Activated CD8-positive, alpha-beta memory T cell treated with anti-CD3 and anti-CD28 coated beads for 36 hours (primary cell): ENCODE measurements around the gene SPATS2. TPM values are rescaled to one million over a fixed set of nuclear protein-coding genes. Genes with fewer than 3 reads are reported as not detected.
"Not testable (repeated sequence)": the region's sequence is repeated elsewhere in the genome, so short reads cannot be mapped to it uniquely, and the experiment has no call there.

Source experiments
- CTCF ChIA-PET: fragments of 350-600 bp; sonication (Branson Sonifier 250); formaldehyde crosslinking; loops from one replicate; lab custom pipeline; 2021; ENCODE audit warnings: antibody characterized with exemption; lab: Charles Lee
- POLR2A ChIA-PET: fragments of 350-600 bp; sonication (Branson Sonifier 250); formaldehyde crosslinking; loops from one replicate; lab custom pipeline; 2021; ENCODE audit warnings: antibody characterized with exemption; lab: Charles Lee
- total RNA-seq, 2 experiments: library from RNA; stranded (reverse); gene quantifications; one replicate each; pipeline ENCODE4 v1.2.3, GENCODE V29; 2021

SPATS2 gene
- total RNA-seq, 2 experiments from 2014 or later: 9.6 to 11.7 TPM

DNA sequence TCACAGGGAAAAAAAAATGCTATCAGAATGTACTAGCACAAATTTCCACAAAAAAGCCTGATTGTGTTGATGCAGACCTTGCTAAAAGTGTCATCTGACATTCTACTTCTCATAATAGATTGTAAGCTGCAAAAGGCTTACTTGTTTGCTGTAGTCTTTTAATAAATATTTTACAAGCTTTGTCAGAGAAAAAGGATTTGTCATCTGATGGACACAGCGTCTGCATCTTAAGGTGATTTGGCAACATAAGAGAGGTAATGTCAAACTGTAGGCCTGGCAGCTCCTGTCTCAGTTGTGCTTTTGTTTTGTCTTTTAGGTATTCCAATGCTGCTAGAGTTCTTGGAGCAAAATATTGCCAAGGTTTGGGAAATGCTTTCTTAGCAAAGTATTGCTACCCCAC, 145.3 kb downstream of the SPATS2 start:
- ChIA-PET CTCF (interaction anchor here (1.0 to 5.9 kb wide), 5 partner anchors 14 to 165 kb away, joined by 3 to 73 read pairs (median 4); no protein-coding TSS in a partner anchor), POLR2A (no interaction called here)

DNA sequence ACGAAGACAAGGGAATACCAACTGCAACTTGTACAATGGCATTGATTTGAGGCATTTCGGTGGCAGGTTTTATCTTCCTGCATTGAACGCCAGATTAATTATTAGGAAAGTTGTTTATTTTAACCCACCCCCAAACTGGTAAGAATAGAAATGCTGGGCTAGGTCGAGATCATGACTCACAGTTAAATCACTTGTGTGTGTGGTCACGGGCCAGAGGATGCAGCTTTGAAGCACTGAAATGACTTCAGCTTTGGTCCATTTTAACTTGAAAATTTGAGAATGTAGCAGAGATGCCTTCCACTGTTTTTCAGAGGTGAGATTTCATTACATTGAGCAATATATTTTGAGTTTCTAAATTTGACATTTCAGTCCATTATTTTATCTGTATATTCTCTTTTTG, 148.0 kb downstream of the SPATS2 start:
- ChIA-PET POLR2A (interaction anchor here (0.6 kb wide), 1 partner anchor 149 kb away, joined by 3 read pairs; no protein-coding TSS in a partner anchor), CTCF (interaction anchor here (1.4 to 5.9 kb wide), 4 partner anchors 148 to 183 kb away, joined by 3 to 73 read pairs (median 14); partner anchors contain the start of genes DNAJC22 and SPATS2)

DNA sequence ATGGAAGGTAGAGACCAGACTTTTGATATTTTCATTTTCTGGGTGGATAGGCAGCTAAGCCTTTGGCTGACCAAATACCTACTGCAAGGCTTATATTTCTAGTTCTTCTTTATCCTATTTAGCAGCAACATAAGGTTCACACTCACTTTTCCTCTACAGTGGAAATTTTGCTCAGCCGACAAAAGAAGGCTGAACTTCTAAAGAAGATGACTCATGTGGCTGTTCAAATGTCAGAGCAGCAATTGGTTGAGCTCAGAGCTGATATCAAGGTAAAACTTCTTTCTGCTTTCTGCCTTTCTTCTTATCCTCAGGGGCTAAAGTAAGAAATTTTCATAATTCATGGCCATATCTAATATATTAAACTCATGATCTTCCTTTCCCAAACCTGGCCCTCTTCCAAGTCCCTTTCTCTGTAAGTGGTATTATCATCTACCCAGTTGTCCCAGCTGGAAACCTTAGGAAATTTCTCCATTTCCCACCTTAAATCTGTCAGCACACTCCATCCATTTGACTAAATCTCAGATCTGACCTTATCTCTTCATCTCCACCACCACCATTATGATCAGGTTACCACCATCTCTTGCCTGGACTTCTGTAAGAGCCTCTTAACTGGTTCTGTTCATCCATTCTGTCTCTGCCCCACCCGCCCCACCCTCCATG, 151.8 kb downstream of the SPATS2 start:
- CTCF ChIA-PET: interaction anchor here (1.2 kb wide), 1 partner anchor 171 kb away, joined by 4 read pairs; no protein-coding TSS in a partner anchor
- POLR2A ChIA-PET: interaction anchor here (0.9 kb wide), 1 partner anchor 152 kb away, joined by 3 read pairs; the partner anchor contains the start of gene SPATS2

DNA sequence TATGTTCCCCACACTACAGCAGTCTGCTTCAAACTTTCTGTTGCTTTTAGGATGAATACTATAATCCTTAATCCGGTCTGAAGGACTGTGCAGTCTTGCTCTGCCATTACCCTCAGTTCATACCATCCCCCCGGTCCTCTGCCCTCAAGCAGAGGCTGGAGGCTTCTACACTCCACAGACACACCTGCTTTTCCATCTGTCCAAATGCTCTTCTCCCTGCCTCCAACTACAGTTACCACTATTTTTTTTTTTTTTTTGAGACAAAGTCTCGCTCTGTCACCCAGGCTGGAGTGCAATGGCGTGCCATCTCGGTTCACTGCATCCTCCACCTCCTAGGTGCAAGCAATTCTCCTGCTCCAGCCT, 152.3 kb downstream of the SPATS2 start:
- CTCF ChIA-PET: interaction anchor here (0.7 to 1.2 kb wide), 4 partner anchors 16 to 221 kb away, joined by 3 to 4 read pairs (median 4); no protein-coding TSS in a partner anchor

DNA sequence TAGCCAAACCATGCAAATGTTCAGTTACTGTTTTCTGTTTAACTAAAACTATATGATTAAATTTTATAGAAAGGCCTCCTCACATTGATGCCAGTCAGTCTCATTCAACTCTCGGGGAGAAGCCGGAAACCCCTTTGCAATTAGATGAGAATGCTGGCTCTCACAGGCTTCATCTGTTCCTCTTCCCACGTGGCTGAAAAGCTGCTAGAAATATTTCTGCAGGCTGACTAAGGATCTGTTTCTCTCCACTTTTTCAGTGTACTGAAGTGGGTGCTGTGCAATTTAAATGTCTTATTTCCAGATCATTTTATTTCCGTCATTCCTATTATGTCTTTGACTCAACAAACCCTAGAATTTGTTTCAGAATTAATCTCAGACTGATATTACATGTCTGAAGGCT, 154.1 kb downstream of the SPATS2 start:
- CTCF ChIA-PET: interaction anchor here (0.6 kb wide), 1 partner anchor 267 kb away, joined by 4 read pairs; no protein-coding TSS in a partner anchor
- POLR2A ChIA-PET: interaction anchor here (0.5 kb wide), 1 partner anchor 377 kb away, joined by 5 read pairs; no protein-coding TSS in a partner anchor

More for the DNA sequence above, 152.3 kb downstream of the SPATS2 start:
- POLR2A ChIA-PET: no interaction called here

DNA sequence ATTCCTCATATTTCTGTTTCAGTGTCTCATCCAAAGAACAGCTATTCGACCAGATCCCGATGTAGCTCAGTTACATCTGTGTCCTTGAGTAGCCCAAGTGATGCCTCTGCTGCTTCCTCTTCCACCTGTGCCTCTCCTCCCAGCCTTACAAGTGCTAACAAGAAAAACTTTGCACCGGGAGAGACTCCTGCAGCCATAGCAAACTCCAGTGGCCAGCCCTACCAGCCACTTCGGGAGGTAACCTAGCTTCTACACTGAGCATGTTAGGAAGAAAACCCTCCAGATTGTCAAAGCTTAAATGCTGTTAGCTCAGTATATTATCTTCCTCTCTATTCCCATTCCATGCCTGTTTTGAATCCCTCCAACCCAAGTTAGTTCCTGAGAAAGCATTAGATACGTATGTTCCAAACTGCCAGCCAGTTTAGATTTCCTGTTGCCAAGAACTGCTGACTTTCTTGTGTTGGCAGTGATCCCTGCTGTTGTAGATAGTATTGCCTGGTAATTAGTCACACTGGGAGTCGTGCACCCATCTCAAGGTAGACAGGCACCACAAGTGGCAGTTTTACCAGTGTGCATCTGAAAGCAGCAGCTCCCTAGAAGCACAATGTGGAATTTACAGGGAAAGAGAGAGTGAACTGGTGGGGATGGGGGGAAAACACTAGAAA, 157.5 kb downstream of the SPATS2 start:
- POLR2A ChIA-PET: no interaction called here
- CTCF ChIA-PET: no interaction called here

DNA sequence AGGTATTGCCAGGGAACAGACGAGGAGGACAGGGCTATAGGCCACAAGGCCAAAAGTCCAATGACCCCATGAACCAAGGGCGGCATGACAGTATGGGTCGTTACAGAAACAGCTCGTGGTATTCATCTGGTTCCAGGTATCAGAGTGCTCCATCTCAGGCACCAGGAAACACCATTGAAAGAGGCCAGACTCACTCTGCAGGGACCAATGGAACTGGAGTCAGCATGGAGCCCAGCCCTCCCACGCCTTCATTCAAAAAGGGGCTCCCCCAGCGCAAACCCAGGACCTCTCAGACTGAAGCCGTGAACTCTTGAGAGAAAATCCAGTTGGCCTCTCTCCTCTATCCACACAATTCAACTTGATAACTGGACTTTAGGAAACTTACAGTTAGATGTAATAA, 158.7 kb downstream of the SPATS2 start:
- ChIA-PET CTCF (no interaction called here), POLR2A (no interaction called here)

DNA sequence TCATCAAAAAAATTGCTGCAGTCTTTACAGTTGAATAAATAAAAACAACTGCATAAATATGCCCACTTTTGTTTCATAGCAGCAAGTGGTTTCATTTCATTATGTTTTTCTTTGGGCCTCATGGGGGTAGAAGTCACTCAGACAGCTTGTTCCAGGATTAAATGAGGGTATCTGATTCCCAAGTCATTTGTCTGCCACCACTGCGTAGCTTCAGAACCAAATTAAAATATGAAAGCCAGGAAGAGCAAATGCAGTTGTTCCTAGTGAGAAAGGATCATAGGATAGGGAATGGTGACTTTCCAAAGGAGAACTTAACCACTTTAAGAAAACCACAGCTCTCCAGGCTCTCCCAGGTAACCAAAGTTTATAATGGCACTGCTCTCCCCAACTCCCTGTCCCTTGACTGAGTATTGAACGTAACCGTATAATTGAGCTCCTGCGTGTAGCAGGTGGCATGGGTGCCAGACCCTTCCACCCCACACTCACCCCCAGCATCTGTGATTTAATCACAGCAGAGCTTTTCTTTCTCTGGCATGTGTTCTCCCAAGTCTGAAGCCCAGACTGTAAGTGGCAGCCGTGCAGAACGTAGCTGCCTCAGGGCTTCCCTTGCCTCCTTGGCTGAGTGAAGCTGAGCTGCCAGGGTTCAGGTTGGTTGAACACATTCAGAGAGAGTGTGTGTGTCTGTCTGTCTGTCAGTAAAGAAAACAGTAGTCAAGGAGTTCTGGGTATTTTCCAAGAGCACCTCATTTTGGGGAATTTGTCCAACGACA, 160.3 kb downstream of the SPATS2 start:
- CTCF ChIA-PET: interaction anchor here (0.6 to 1.7 kb wide), 2 partner anchors 169 to 177 kb away, joined by 3 to 4 read pairs; no protein-coding TSS in a partner anchor
- POLR2A ChIA-PET: interaction anchor here (0.6 kb wide), 1 partner anchor 9 kb away, joined by 4 read pairs; no protein-coding TSS in a partner anchor

DNA sequence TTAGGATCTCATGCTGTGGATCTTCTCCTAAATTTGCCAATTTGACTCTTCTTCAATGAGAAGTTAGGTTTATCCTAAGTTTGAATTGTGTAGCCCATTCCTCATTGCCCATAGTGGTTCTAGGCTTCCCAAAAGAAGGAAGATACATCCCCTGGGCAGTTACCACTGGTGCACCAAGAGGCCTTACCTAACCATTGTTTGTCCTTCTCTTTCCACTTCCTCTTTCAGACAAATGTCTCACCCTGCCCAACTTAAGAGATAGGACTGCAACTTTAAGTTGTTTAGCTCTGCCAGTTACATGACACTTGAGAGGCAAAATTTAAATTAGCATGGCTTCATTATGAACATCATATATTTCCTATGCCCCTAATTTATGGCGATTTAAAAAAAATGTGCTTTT, 162.2 kb downstream of the SPATS2 start:
- POLR2A ChIA-PET: no interaction called here

DNA sequence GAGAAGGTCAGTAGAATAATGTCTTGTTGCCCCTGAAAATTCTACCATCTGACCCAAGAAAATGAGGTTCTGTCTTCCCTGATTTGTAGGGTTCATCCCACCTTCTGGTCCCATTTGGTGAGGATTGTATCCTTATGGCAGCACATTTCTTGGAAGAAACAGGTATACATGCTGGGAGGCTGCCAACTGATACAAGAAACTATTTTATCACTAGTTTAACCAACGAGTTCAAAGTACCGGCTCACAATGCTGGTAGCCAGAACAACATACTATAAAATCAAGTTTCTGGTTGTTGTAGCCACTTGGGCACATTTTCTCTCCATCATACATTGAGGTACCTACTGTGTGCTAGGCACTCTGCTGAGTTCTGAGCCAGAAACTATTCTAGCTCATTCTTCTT, 164.5 kb downstream of the SPATS2 start:
- ChIA-PET POLR2A (interaction anchor here (0.6 kb wide), 1 partner anchor 275 kb away, joined by 3 read pairs; no protein-coding TSS in a partner anchor), CTCF (interaction anchor here (0.6 kb wide), 1 partner anchor 25 kb away, joined by 3 read pairs; no protein-coding TSS in a partner anchor)

More for the DNA sequence above, 162.2 kb downstream of the SPATS2 start:
- CTCF ChIA-PET: no interaction called here

DNA sequence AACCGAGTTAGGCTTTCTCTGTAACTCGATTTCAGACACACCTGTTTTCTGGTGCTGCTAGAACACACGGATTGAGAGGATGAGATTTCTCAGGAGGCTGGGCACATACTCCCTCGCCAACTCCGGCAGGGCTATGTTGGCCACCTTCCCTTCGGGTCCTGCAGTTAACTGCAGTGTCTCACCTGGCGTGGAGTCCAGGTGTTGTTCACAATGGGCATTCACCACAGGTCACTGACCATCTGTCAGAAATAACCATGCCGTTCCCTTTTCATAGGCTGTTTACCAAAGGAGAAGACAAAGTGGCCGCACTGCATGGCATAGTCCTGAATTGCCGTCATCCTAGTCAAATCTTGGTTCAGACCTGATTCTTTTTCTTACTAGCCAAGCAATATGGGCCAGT, 166.1 kb downstream of the SPATS2 start:
- ChIA-PET CTCF (no interaction called here), POLR2A (interaction anchor here (0.6 kb wide), 1 partner anchor 681 kb away, joined by 3 read pairs; the partner anchor contains the start of gene DDX23)

DNA sequence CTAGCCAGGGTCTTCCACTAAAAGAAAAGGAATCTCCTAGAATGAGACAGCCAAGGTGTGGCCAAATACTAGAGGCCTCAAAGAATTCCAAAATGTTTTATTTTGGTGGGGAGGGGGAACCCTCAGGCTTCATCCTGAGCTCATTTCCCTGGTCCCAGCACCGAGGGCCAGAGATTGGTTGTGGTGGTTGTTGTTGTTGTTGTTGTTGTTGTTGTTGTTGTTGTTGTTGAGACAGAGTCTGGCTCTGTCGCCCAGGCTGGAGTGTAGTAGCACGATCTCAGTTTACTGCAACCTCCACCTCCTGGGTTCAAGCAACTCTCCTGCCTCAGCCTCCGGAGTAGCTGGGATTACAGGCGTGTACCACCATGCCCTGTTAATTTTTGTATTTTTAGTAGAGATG, 166.9 kb downstream of the SPATS2 start:
- CTCF ChIA-PET, POLR2A ChIA-PET: not testable (repeated sequence)

DNA sequence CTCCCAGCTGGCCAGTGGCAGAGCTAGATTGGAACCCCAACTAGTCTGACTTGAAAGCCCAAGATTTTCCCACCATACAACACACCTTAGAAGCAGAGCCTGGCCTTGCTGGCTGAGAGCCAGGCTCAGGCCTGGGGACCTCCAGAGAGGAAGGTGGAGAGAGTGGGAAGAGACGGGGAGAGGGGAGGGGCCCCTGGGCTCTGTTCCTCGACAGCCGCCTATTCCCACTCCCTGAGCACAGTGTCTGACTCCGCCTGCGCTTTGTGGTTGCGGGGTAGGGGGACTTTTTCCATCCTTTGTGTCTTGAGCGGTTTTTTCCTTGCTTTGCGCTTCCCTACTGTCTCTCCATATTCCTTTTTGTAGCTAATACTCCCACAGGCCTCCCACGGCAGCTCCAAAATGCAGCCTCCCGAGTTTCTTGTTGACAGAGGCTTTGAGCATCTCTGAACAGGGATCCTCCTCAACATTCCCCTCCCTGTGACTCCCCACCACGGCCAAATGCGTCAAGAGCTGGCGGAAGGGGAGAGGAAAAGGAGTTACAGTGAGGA, 167.5 kb downstream of the SPATS2 start:
- ChIA-PET POLR2A (no interaction called here), CTCF (interaction anchor here (1.5 kb wide), 1 partner anchor 176 kb away, joined by 4 read pairs; no protein-coding TSS in a partner anchor)

DNA sequence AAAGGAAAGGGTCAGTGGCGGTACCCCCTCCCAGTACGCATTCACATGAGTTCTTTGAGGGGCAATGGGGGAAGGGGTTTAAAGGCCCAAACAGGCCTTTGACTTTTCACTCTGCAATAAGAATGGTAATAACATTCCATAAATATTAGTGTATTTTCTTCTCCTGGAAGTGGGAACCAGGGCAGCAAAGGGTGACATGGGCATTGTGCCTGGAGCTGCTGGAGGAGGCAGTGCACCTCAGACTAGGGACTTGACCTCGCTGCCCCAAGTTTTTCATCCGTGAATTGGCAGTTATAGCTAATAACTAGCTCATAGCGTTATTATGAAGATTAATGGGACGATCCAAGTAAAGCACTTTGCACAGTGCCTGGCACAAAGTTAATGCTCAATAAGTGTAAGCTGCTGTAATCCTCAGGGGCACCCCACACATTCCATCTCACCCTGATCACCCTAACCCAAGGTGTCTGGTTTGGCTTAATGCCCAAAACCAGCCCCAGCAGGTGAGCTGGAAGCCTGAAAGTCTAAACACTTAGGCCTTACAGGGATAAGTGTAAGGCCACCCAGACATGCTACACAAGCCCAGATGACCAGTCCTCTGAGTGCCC, 168.8 kb downstream of the SPATS2 start:
- CTCF ChIA-PET: interaction anchor here (0.8 to 1.5 kb wide), 2 partner anchors 23 to 177 kb away, joined by 3 to 4 read pairs; no protein-coding TSS in a partner anchor

DNA sequence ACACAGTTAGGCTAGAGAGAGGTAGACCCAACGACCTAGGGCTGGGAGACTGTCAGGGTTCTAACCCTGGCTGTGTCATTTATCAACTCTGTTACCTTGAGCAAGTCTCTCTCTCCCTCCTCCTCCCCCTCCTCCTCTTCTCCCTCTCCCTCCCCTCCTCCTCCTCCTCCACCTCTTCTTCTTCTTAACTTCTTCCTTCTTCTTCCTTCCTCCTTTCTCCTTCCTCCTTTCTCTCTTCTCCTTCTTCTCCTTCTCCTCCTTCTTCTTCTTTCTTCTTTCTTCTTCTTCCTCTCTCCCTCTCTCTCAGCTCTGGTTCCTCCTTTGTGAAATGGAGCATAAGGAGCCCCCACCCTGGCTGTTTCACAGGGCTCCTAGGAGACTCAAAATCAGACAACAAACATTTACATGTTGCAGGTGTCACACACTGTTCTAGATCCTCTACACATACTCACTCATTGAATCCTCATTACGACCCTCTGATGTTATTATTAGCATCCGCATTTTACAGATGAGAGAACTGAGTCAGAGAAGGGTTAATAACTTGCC, 169.3 kb downstream of the SPATS2 start:
- CTCF ChIA-PET: interaction anchor here (0.7 to 0.8 kb wide), 4 partner anchors 24 to 488 kb away, joined by 3 to 4 read pairs (median 3); no protein-coding TSS in a partner anchor

More for the DNA sequence above, 168.8 kb downstream of the SPATS2 start:
- POLR2A ChIA-PET: no interaction called here

DNA sequence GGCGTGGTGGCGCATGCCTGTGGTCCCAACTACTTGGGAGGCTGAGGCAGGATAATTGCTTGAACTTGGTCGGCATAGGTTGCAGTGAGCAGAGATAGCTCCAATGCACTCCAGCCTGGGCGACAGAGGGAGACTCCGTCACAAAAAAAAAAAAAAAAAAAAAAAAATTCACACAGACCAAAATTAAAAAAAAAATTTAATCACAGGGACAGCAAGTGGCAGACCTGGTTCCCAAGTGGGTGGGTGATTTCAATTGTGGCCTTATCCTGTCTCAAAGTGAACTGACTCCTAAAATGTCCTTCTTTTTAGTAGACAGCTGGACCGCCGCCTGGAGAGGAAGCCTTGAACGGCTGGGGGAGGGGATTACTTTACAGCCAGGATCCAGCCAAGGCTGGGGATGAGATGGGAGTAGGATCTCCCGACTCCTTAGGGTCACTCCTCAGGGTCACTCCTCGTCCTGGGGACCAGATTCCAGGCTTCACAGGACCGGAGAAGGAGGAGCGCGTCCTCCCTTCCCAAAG, 170.0 kb downstream of the SPATS2 start:
- CTCF ChIA-PET: interaction anchor here (0.7 to 1.4 kb wide), 4 partner anchors 25 to 489 kb away, joined by 3 to 4 read pairs (median 3); no protein-coding TSS in a partner anchor
- POLR2A ChIA-PET: interaction anchor here (0.6 to 1.0 kb wide), 3 partner anchors 9 to 171 kb away, joined by 3 to 5 read pairs (median 4); no protein-coding TSS in a partner anchor

More for the DNA sequence above, 169.3 kb downstream of the SPATS2 start:
- POLR2A ChIA-PET: interaction anchor here (0.6 kb wide), 1 partner anchor 8 kb away, joined by 4 read pairs; no protein-coding TSS in a partner anchor
